HG02970 (cell line): ENCODE measurements around the gene DUXB.

Experiments used
- ATAC-seq: cut with Tn5 transposase; IDR thresholded peaks from one replicate; pipeline ENCODE4 v1.9.1; 2021; ENCODE audit warnings: mild to moderate bottlenecking, moderate library complexity, moderate number of reproducible peaks; ENCODE audit not compliant: unreplicated experiment, low FRiP score

DUXB gene

GRCh38 chr16:75667503-75667902, 33.8 kb downstream of the DUXB start:
- no peak for ATAC-seq

- no peak for ATAC-seq
Observed at GRCh38 chr16:75660726-75661302, 40.4 kb downstream of the DUXB start.

GRCh38 chr16:75660321-75660720, 40.9 kb downstream of the DUXB start:
- no peak for ATAC-seq

GRCh38 chr16:75658175-75658574, 43.1 kb downstream of the DUXB start:
- no peak for ATAC-seq

- no peak for ATAC-seq
Observed at GRCh38 chr16:75653922-75654321, 47.3 kb downstream of the DUXB start.

GRCh38 chr16:75648265-75649076, 52.8 kb downstream of the DUXB start:
- peak; percentile 35 for ATAC-seq

GRCh38 chr16:75647492-75648264, 53.6 kb downstream of the DUXB start, which contains the start of the genes KARS1 and TERF2IP:
KARS1 (minus strand) TSS chr16:75647665; CDS start chr16:75647639, 26 bp downstream.
TERF2IP (plus strand) TSS chr16:75647773; CDS start chr16:75647883, 110 bp downstream.
- ATAC-seq = peak; percentile 87

GRCh38 chr16:75647112-75647491, 54.2 kb downstream of the DUXB start:
- ATAC-seq = peak; percentile 15

GRCh38 chr16:75644240-75645012, 56.8 kb downstream of the DUXB start:
- ATAC-seq = no peak
